HG03066 (cell line): ENCODE measurements around the gene GEMIN5.

Experiments used
- ATAC-seq: cut with Tn5 transposase; IDR thresholded peaks from one replicate; pipeline ENCODE4 v1.9.1; 2021; ENCODE audit warnings: low read depth; ENCODE audit not compliant: unreplicated experiment

The GEMIN5 gene

GRCh38 chr5:154850255-154851062 is 87.6 kb downstream of the GEMIN5 start, which contains the start of gene FAXDC2:
Gene FAXDC2, minus strand, starts transcription at chr5:154850603. Its CDS starts 12,425 bp downstream, at chr5:154838178.
- no peak for ATAC-seq

GRCh38 chr5:154849791-154850201 is 88.2 kb downstream of the GEMIN5 start:
- ATAC-seq = no peak

- ATAC-seq = no peak
Measured at GRCh38 chr5:154849264-154849785, 88.7 kb downstream of the GEMIN5 start.

GRCh38 chr5:154844809-154845208 is 93.2 kb downstream of the GEMIN5 start:
- no peak for ATAC-seq

GRCh38 chr5:154842689-154843530 is 95.1 kb downstream of the GEMIN5 start:
- ATAC-seq = no peak

- ATAC-seq = no peak
Measured at GRCh38 chr5:154841273-154841661, 96.7 kb downstream of the GEMIN5 start.

GRCh38 chr5:154840435-154841272 is 97.4 kb downstream of the GEMIN5 start:
- no peak for ATAC-seq
